Activated CD4-positive, alpha-beta T cell treated with anti-CD3 and anti-CD28 coated beads for 48 hours (primary cell): ENCODE measurements around the gene SYT13.

Experiments used
- DNase-seq: peaks from one replicate; pipeline ENCODE4 v3.0.0-alpha.2; 2020

SYT13 gene

GRCh38 chr11:45215098-45215865, 70.9 kb downstream of the SYT13 start:
- no peak for DNase-seq

- no peak for DNase-seq
Observed at GRCh38 chr11:45213717-45214116, 72.4 kb downstream of the SYT13 start.

- no peak for DNase-seq
Observed at GRCh38 chr11:45213316-45213665, 72.8 kb downstream of the SYT13 start.

- no peak for DNase-seq
Observed at GRCh38 chr11:45212566-45213315, 73.4 kb downstream of the SYT13 start.

- no peak for DNase-seq
Observed at GRCh38 chr11:45211732-45212131, 74.4 kb downstream of the SYT13 start.

GRCh38 chr11:45210846-45211245, 75.3 kb downstream of the SYT13 start:
- DNase-seq, result no peak

GRCh38 chr11:45209891-45210699, 76.0 kb downstream of the SYT13 start:
- no peak for DNase-seq

GRCh38 chr11:45209000-45209879, 76.9 kb downstream of the SYT13 start:
- DNase-seq, result no peak

GRCh38 chr11:45208135-45208534, 78.0 kb downstream of the SYT13 start:
- no peak for DNase-seq

- no peak for DNase-seq
Observed at GRCh38 chr11:45205978-45206377, 80.2 kb downstream of the SYT13 start.

- no peak for DNase-seq
Observed at GRCh38 chr11:45204761-45205160, 81.4 kb downstream of the SYT13 start.

GRCh38 chr11:45193695-45194094, 92.4 kb downstream of the SYT13 start:
- DNase-seq, result no peak
